Mesenchymal stem cell (in vitro differentiated cells and primary cell): ENCODE data around the gene FAM168B.
A peak's percentile ranks its signal among the peaks of the same experiment; 100 is the strongest.

Experiments
- DNase-seq: peaks from one replicate; pipeline ENCODE4 v3.0.0-alpha.2; 2013
- H2AFZ ChIP-seq: one replicate; pipeline ENCODE4 v1.6.1; 2013; ENCODE audit warnings: low read depth, mild to moderate bottlenecking, control low read depth, inconsistent platforms, low read length, moderate library complexity
- H2AK5ac ChIP-seq: 2 replicates; pipeline ENCODE4 v1.6.1; 2013; ENCODE audit warnings: low read length, moderate library complexity, mild to moderate bottlenecking, inconsistent platforms; ENCODE audit not compliant: severe bottlenecking
- H2BK120ac ChIP-seq: one replicate; pipeline ENCODE4 v1.6.1; 2013; ENCODE audit warnings: low read depth, mild to moderate bottlenecking, inconsistent platforms, low read length, moderate library complexity
- H2BK12ac ChIP-seq, 2 experiments: one replicate each; pipeline ENCODE4 v1.6.1; 2013; ENCODE audit warnings: inconsistent platforms in 2 of 2, low read length in 2 of 2, mild to moderate bottlenecking in 2 of 2, moderate library complexity in 2 of 2, control low read depth in 1 of 2
- H2BK15ac ChIP-seq: one replicate; pipeline ENCODE4 v1.6.1; 2013; ENCODE audit warnings: mild to moderate bottlenecking, low read depth, inconsistent platforms; ENCODE audit not compliant: poor library complexity, severe bottlenecking
- H2BK5ac ChIP-seq: 2 replicates; pipeline ENCODE4 v1.6.1; 2013; ENCODE audit warnings: low read depth, mild to moderate bottlenecking, low read length, control low read depth, inconsistent platforms; ENCODE audit not compliant: poor library complexity, severe bottlenecking
- H3K14ac ChIP-seq, 2 experiments: one replicate each; pipeline ENCODE4 v1.6.1; 2013; ENCODE audit warnings: inconsistent platforms in 2 of 2, low read length in 2 of 2, control low read depth in 1 of 2, mild to moderate bottlenecking in 1 of 2, moderate library complexity in 1 of 2
- H3K18ac ChIP-seq, 2 experiments: one replicate each; pipeline ENCODE4 v1.6.1; 2013; ENCODE audit warnings: inconsistent platforms in 2 of 2, low read length in 2 of 2, control low read depth in 1 of 2, low read depth in 1 of 2, mild to moderate bottlenecking in 1 of 2
- H3K23ac ChIP-seq, 2 experiments: one replicate each; pipeline ENCODE4 v1.6.1; 2013; ENCODE audit warnings: inconsistent platforms in 2 of 2, low read length in 2 of 2, mild to moderate bottlenecking in 2 of 2, moderate library complexity in 2 of 2, control low read depth in 1 of 2
- H3K27ac ChIP-seq: 2 replicates; pipeline ENCODE4 v1.5.1; 2013; ENCODE audit warnings: mild to moderate bottlenecking, moderate library complexity, low read length, control low read depth, inconsistent platforms; ENCODE audit not compliant: poor library complexity, severe bottlenecking
- H3K27me3 ChIP-seq, 2 experiments: 2 replicates each; pipeline versions ENCODE4 v1.6.1 to v1.7.0; 2013; ENCODE audit warnings: low read length in 2 of 2, mild to moderate bottlenecking in 2 of 2, moderate library complexity in 2 of 2, control low read depth in 1 of 2, inconsistent platforms in 1 of 2; ENCODE audit not compliant: control insufficient read depth in 1 of 2, insufficient read depth in 1 of 2
- H3K36me3 ChIP-seq, 2 experiments: 2 replicates each; pipeline versions ENCODE4 v1.6.1 to v1.7.0; 2013; ENCODE audit warnings: low read length in 2 of 2, control low read depth in 1 of 2, inconsistent platforms in 1 of 2, low read depth in 1 of 2, mild to moderate bottlenecking in 1 of 2; ENCODE audit not compliant: insufficient read depth in 2 of 2, control insufficient read depth in 1 of 2
- H3K4ac ChIP-seq, 2 experiments: one replicate each; pipeline ENCODE4 v1.6.1; 2013; ENCODE audit warnings: inconsistent platforms in 2 of 2, low read length in 2 of 2, mild to moderate bottlenecking in 2 of 2, moderate library complexity in 2 of 2, control low read depth in 1 of 2, low read depth in 1 of 2
- H3K4me1 ChIP-seq: 2 replicates; pipeline ENCODE4 v1.6.1; 2013; ENCODE audit warnings: low read depth, low read length, control low read depth; ENCODE audit not compliant: control insufficient read depth, insufficient read depth
- H3K4me2 ChIP-seq: 2 replicates; pipeline ENCODE4 v1.6.1; 2013; ENCODE audit warnings: low read length, mild to moderate bottlenecking, inconsistent platforms; ENCODE audit not compliant: poor library complexity, severe bottlenecking
- H3K4me3 ChIP-seq, 2 experiments: 2 replicates each; pipeline versions ENCODE4 v1.5.1 to v1.7.0; 2013; ENCODE audit warnings: low read length in 2 of 2, mild to moderate bottlenecking in 2 of 2, control low read depth in 1 of 2, low read depth in 1 of 2; ENCODE audit not compliant: insufficient read depth in 1 of 2
- H3K79me1 ChIP-seq: replicated peaks from 2 replicates; pipeline ENCODE4 v1.6.1; 2013; ENCODE audit warnings: mild to moderate bottlenecking, control low read depth, low read length, inconsistent platforms; ENCODE audit not compliant: poor library complexity, severe bottlenecking
- H3K9ac ChIP-seq: 2 replicates; pipeline ENCODE4 v1.7.0; 2013; ENCODE audit warnings: mild to moderate bottlenecking, low read length, moderate library complexity
- H3K9me3 ChIP-seq: 2 replicates; pipeline ENCODE4 v1.7.0; 2013; ENCODE audit warnings: mild to moderate bottlenecking, low read length; ENCODE audit not compliant: control insufficient read depth
- H4K8ac ChIP-seq: one replicate; pipeline ENCODE4 v1.6.1; 2013; ENCODE audit warnings: inconsistent platforms, mild to moderate bottlenecking, low read length, moderate library complexity
- H4K91ac ChIP-seq: one replicate; pipeline ENCODE4 v1.6.1; 2013; ENCODE audit warnings: mild to moderate bottlenecking, low read length, inconsistent platforms
- WGBS: methylation state at CpG from one replicate; pipeline ENCODE4 v1.1.7; 2013; ENCODE audit warnings: mixed read lengths; 5-methylcytosine and 5-hydroxymethylcytosine counted together

The FAM168B gene

DNA sequence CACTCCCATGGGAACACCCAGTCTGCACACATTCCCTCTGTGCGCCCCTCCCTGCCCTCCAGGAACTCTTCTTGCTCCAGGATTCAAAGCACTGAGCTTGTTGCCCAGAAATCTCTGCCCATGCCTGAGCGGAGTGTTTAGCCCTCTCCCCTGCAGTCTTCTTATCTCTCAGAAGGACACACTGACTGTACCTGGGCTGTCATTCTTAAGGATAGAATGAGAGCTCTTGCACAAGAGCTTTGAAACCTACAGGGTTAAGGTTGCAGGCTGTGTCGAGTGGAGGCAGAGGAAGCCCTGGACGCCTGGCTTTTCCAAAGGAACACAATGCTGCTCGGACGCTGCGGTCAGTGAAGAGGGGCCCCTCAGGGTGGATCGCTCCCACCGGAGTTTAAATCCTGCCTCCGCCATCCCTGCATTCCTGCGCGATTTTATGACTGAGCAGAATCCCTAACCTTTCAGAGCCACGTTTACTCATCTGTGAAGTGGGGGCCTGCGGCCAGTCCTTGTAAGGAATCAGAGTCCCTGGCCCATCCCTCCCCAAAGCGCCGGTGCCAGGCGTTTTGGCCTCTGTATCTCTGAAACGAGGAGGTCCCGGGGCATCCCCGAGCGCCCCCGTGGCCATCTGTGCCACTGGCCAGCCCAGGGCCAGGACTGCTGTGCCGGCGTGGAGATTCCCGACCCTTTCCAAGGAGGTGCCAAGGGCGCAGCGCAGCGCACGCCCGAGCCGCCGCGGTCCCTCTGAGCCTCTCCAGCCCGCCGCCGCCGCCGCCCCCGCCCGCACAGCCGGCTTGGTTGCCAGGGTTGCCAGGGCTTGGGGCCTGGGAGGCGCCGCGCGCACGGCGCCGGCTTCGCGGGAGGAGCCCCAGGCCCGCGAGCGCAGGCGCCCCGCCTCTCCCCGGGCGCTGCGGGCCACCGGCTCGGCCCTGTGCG lies 58.9 kb downstream of the FAM168B start:
- Histone ChIP-seq H3K4me1 (peaks cover 16% of the 10 kb centered on the region), H3K27ac (no peak overlapping the region), H2AK5ac (no peak overlapping the region), H3K27me3 (peaks cover 25 to 61% of the 10 kb centered on the region in 2 experiments), H3K9me3 (no peaks in the 10 kb centered on the region), H4K91ac (no peak overlapping the region), H2BK12ac (no peak overlapping the region), H2BK120ac (no peak overlapping the region), H3K23ac (no peak overlapping the region), H2BK15ac (peak overlapping the region; percentile 73), H3K4ac (no peak overlapping the region), H3K4me2 (peak overlapping the region; percentile 82), H3K9ac (peak overlapping the region; percentile 72), H2AFZ (peak overlapping the region; percentile 19), H3K36me3 (peaks cover 0 to 2% of the 10 kb centered on the region in 2 experiments), H3K79me1 (no peaks in the 10 kb centered on the region), H3K18ac (no peak overlapping the region), H2BK5ac (no peak overlapping the region), H4K8ac (no peak overlapping the region), H3K4me3 (peak overlapping the region; percentile 30 to 78), H3K14ac (no peak overlapping the region)
- DNase-seq, result peak; percentile 19
- 5% methylated on average over 40 of the region's 61 CpGs for WGBS

DNA sequence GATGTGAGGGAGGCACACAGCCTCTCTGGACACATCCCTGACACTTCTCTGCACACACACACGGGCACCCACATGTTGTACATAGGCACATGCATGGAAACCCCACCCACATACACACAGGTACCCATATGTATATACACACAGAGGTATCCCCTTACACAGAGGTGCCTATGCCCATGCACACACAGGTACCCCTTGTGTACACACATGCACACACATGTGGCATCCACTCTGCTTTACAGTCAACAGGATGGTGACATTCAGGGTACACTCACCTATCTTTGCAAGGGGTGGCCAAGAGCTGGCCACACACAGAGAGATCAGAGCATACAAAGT lies 59.5 kb downstream of the FAM168B start:
- H3K4me1 ChIP-seq, result peaks cover 16% of the 10 kb centered on the region
- H2BK12ac ChIP-seq, result no peak overlapping the region
- no peak overlapping the region for H3K18ac ChIP-seq
- no peaks in the 10 kb centered on the region for H3K79me1 ChIP-seq
- H2BK120ac ChIP-seq, result no peak overlapping the region
- no peak overlapping the region for H3K23ac ChIP-seq
- no peak overlapping the region for H3K4me3 ChIP-seq
- peaks cover 25 to 60% of the 10 kb centered on the region in 2 experiments for H3K27me3 ChIP-seq
- no peak overlapping the region for H3K9ac ChIP-seq
- no peak overlapping the region for H4K8ac ChIP-seq
- no peak overlapping the region for H2BK15ac ChIP-seq
- no peak overlapping the region for H4K91ac ChIP-seq
- H2BK5ac ChIP-seq, result no peak overlapping the region
- no peaks in the 10 kb centered on the region for H3K36me3 ChIP-seq
- no peak for DNase-seq
- H3K4ac ChIP-seq, result no peak overlapping the region
- no peak overlapping the region for H3K14ac ChIP-seq
- no peak overlapping the region for H3K4me2 ChIP-seq
- WGBS, result 50% methylated on average over 1 of the region's 1 CpG
- H2AK5ac ChIP-seq, result no peak overlapping the region
- H2AFZ ChIP-seq, result no peak overlapping the region
- H3K9me3 ChIP-seq, result no peaks in the 10 kb centered on the region
- no peak overlapping the region for H3K27ac ChIP-seq

DNA sequence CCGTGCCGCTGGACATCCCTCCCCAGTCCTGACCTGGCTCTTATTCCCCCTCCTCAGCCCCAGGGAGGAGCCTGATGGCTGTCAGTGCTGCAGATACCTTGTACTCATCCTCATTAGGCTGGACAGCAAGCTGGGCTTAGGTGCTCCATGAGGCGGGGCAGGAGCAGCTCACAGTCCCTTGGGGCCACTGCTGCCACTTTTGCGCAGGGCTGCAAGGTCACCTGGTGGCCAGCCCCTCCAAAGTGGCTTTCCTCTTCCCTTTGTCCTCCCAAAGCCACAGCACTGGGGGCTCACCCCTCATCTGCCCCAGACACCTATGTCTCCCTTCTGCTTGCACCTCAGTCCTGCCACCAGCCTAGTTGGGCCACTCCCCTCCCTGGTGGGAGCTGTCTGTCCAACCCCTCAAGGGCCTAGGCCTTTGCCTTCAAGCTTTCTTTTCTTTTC lies 60.8 kb downstream of the FAM168B start:
- no peak overlapping the region for H2BK5ac ChIP-seq
- H3K4ac ChIP-seq, result no peak overlapping the region
- H3K79me1 ChIP-seq, result no peaks in the 10 kb centered on the region
- peaks cover 25 to 50% of the 10 kb centered on the region in 2 experiments for H3K27me3 ChIP-seq
- no peak for DNase-seq
- H2BK120ac ChIP-seq, result no peak overlapping the region
- H2BK15ac ChIP-seq, result no peak overlapping the region
- no peak overlapping the region for H2BK12ac ChIP-seq
- no peak overlapping the region for H2AFZ ChIP-seq
- no peak overlapping the region for H4K8ac ChIP-seq
- WGBS, result 84% methylated on average over 4 of the region's 4 CpGs
- peaks cover 7% of the 10 kb centered on the region for H3K9me3 ChIP-seq
- H3K9ac ChIP-seq, result no peak overlapping the region
- no peak overlapping the region for H3K4me2 ChIP-seq
- no peak overlapping the region for H3K4me3 ChIP-seq
- no peak overlapping the region for H3K27ac ChIP-seq
- peaks cover 14% of the 10 kb centered on the region for H3K4me1 ChIP-seq
- H3K14ac ChIP-seq, result no peak overlapping the region
- H3K23ac ChIP-seq, result peak overlapping the region in 1 of 2 experiments; percentile 27
- no peak overlapping the region for H4K91ac ChIP-seq
- no peak overlapping the region for H3K18ac ChIP-seq
- H3K36me3 ChIP-seq, result no peaks in the 10 kb centered on the region
- no peak overlapping the region for H2AK5ac ChIP-seq

DNA sequence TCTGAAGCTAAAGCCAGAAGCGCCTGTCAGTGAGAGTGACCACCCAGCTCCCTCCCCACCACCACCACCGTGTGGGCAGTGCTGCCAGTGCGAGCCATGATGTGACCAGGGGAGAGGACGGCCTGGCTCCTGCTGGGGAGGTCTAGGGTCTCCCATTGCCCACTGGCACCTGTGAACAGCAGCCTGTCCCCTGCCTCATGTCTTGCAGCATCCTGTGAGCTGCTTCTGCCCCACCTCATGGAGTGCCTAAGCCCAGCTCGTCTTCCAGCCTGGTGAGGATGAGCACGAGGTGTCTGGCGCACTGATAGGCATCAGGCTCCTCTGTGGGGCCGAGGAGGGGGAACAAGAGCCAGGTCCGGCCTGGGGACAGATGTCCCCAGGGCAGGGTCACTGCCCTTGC lies 61.4 kb downstream of the FAM168B start:
- no peak overlapping the region for H4K91ac ChIP-seq
- no peak overlapping the region for H3K4me3 ChIP-seq
- WGBS, result 71% methylated on average over 9 of the region's 9 CpGs
- H2BK12ac ChIP-seq, result no peak overlapping the region
- no peak overlapping the region for H4K8ac ChIP-seq
- H3K14ac ChIP-seq, result no peak overlapping the region
- no peak for DNase-seq
- H2AFZ ChIP-seq, result no peak overlapping the region
- H2BK15ac ChIP-seq, result no peak overlapping the region
- no peak overlapping the region for H3K27ac ChIP-seq
- no peak overlapping the region for H2BK5ac ChIP-seq
- peaks cover 14% of the 10 kb centered on the region for H3K4me1 ChIP-seq
- H3K9ac ChIP-seq, result no peak overlapping the region
- H3K79me1 ChIP-seq, result no peaks in the 10 kb centered on the region
- no peak overlapping the region for H2BK120ac ChIP-seq
- no peaks in the 10 kb centered on the region for H3K36me3 ChIP-seq
- H3K4me2 ChIP-seq, result no peak overlapping the region
- H3K18ac ChIP-seq, result no peak overlapping the region
- H3K9me3 ChIP-seq, result peaks cover 10% of the 10 kb centered on the region
- peaks cover 25 to 44% of the 10 kb centered on the region in 2 experiments for H3K27me3 ChIP-seq
- H3K23ac ChIP-seq, result no peak overlapping the region
- H2AK5ac ChIP-seq, result no peak overlapping the region
- no peak overlapping the region for H3K4ac ChIP-seq
